ENCODE results near the gene NEUROD2. TPM values are rescaled to one million over a fixed set of nuclear protein-coding genes. Genes with fewer than 3 reads are reported as not detected.

The NEUROD2 gene
- total and polyA plus RNA-seq, 2 experiments from 2014 or later: not detected

GRCh38 chr17:39566094-39566850 lies 41.4 kb downstream of the NEUROD2 start:
- peaks cover 8% of the 10 kb centered on the region for H3K27me3 Mint-ChIP-seq (ENCODE audit: insufficient read depth, low read depth, poor library complexity)
- Histone ChIP-seq H3K4me1 (ENCODE audit: insufficient read depth) (peaks cover 20% of the 10 kb centered on the region), H2AFZ (no peak overlapping the region), H3K27me3 (ENCODE audit: insufficient read depth) (no peaks in the 10 kb centered on the region), H4K20me1 (replicated peaks; ENCODE audit: insufficient read depth) (no peaks in the 10 kb centered on the region), H3K36me3 (ENCODE audit: insufficient read depth) (no peaks in the 10 kb centered on the region), H3K4me3 (no peak overlapping the region), H3K27ac (ENCODE audit: low read depth) (no peak overlapping the region), H3F3A (replicated peaks; ENCODE audit: low read depth) (peaks cover 9% of the 10 kb centered on the region; the same call in 1 of the 2 replicates), H3K9me2 (ENCODE audit: insufficient read depth) (no peaks in the 10 kb centered on the region), H3K79me2 (replicated peaks; ENCODE audit: insufficient read depth) (no peaks in the 10 kb centered on the region), H3K4me2 (no peak overlapping the region)
- peaks cover 20% of the 10 kb centered on the region for H3K4me1 Mint-ChIP-seq
- H3K27ac Mint-ChIP-seq: no peak overlapping the region
- DNase-seq (ENCODE audit: low spot score) (no peak), ATAC-seq (no peak)
- TF ChIP-seq ZNF331 (CRISPR knock-in tag; IDR thresholded peaks at IDR 0.05; ENCODE audit: low read depth) (no peak), CREB1 (CRISPR knock-in tag; IDR thresholded peaks at IDR 0.05; ENCODE audit: low read depth) (no peak), NANOG (IDR thresholded peaks at IDR 0.05; ENCODE audit: borderline replicate concordance) (no peak)
- TF ChIP-seq, protein P1, sequence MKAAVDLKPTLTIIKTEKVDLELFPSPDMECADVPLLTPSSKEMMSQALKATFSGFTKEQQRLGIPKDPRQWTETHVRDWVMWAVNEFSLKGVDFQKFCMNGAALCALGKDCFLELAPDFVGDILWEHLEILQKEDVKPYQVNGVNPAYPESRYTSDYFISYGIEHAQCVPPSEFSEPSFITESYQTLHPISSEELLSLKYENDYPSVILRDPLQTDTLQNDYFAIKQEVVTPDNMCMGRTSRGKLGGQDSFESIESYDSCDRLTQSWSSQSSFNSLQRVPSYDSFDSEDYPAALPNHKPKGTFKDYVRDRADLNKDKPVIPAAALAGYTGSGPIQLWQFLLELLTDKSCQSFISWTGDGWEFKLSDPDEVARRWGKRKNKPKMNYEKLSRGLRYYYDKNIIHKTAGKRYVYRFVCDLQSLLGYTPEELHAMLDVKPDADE (IDR thresholded peaks at IDR 0.05): no peak
- no peak overlapping the region for H3K4me3 Mint-ChIP-seq
- peaks cover 7% of the 10 kb centered on the region; the same call in 2 of the 3 replicates for H3K36me3 Mint-ChIP-seq (ENCODE audit: low read depth)
- no peaks in the 10 kb centered on the region for H3K9me3 Mint-ChIP-seq

DNA sequence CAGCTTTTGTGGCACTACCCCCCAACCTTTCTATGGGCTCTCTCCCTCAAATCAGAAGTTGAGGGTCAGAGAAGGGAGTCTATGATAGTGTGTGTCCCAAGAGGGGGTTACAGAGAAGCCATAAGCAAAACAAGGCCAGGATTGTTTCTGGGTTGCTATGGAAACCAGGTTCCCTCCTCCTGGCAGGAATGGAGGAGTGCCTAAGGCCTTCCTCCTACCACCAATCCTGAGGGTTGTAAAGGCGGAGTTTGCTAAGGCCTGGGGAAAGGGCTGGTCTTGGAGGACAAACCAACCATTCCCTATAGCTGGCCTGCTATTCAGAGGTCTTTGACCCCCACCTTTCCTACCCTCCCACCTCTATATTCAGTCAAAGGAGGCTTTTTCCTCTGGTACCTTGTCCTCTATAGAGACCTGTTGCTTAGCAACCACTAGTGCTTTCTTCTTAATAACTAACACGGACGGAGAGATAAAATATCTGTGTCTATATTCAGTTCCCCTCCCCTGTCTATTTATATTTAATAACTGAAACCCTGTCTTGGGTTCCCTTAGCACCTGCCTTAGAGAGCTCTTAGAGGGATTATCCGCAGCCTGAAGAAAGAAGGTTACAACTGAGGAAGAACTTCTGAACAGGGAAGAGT lies 43.4 kb downstream of the NEUROD2 start:
- Mint-ChIP-seq H3K27ac (peak overlapping the region; percentile 74; the same call in 1 of the 2 replicates), H3K4me3 (peak overlapping the region; percentile 61)
- H3K4me2 ChIP-seq: peak overlapping the region; percentile 74

More for the DNA sequence above, 43.4 kb downstream of the NEUROD2 start:
- H3K4me1 Mint-ChIP-seq: peaks cover 20% of the 10 kb centered on the region
- H3K27me3 Mint-ChIP-seq (ENCODE audit: insufficient read depth, low read depth, poor library complexity): peaks cover 11% of the 10 kb centered on the region
- H3F3A ChIP-seq (replicated peaks; ENCODE audit: low read depth): peaks cover 9% of the 10 kb centered on the region; the same call in 1 of the 2 replicates
- DNase-seq (ENCODE audit: low spot score): peak; percentile 95
- no peaks in the 10 kb centered on the region for H3K27me3 ChIP-seq (ENCODE audit: insufficient read depth)
- no peak overlapping the region for H2AFZ ChIP-seq
- ATAC-seq: peak; percentile 96
- no peak for TF ChIP-seq ZNF462 (CRISPR knock-in tag; IDR thresholded peaks at IDR 0.05)
- H3K79me2 ChIP-seq (replicated peaks; ENCODE audit: insufficient read depth): no peaks in the 10 kb centered on the region
- H3K9me2 ChIP-seq (ENCODE audit: insufficient read depth): no peaks in the 10 kb centered on the region
- H4K20me1 ChIP-seq (replicated peaks; ENCODE audit: insufficient read depth): no peaks in the 10 kb centered on the region
- peaks cover 3% of the 10 kb centered on the region; the same call in 1 of the 3 replicates for H3K36me3 Mint-ChIP-seq (ENCODE audit: low read depth)
- peaks cover 20% of the 10 kb centered on the region for H3K4me1 ChIP-seq (ENCODE audit: insufficient read depth)
- H3K36me3 ChIP-seq (ENCODE audit: insufficient read depth): no peaks in the 10 kb centered on the region
- no peak overlapping the region for H3K4me3 ChIP-seq
- no peak overlapping the region for H3K27ac ChIP-seq (ENCODE audit: low read depth)
- H3K9me3 Mint-ChIP-seq: no peaks in the 10 kb centered on the region
